Esophagus squamous epithelium (tissue), 5 donors: Measurements from ENCODE around the gene ANKRD17. TPM values are rescaled to one million over a fixed set of nuclear protein-coding genes. Genes with fewer than 3 reads are reported as not detected.

Source experiments
- DNase-seq: peaks from one replicate; lab custom pipeline; 2025; lab: John Stamatoyannopoulos, UW
- H3K27ac ChIP-seq, 4 donors: fragments of 200-600 bp; sonication (generic); one replicate each; pipeline ENCODE4 v1.5.1; 2016 to 2019; ENCODE audit warnings: mild to moderate bottlenecking in 1 of 4
- H3K27me3 ChIP-seq, 4 donors: fragments of 200-600 bp; sonication (generic); 1 replicate in 3 of 4; 2 replicates in 1 of 4; pipeline versions ENCODE4 v1.5.1 to v1.6.0; 2017 to 2021; ENCODE audit warnings: antibody characterized with exemption in 1 of 4
- H3K36me3 ChIP-seq, 3 donors: fragments of 200-600 bp; sonication (generic); one replicate each; pipeline ENCODE4 v1.5.1; 2016 to 2019
- H3K4me1 ChIP-seq, 3 donors: fragments of 200-600 bp; sonication (generic); one replicate each; pipeline ENCODE4 v1.5.1; 2017 to 2019
- H3K4me3 ChIP-seq, 4 donors: fragments of 200-600 bp; sonication (generic); 1 replicate in 3 of 4; 2 replicates in 1 of 4; pipeline ENCODE4 v1.5.1; 2016 to 2019; ENCODE audit warnings: mild to moderate bottlenecking in 2 of 4, moderate library complexity in 1 of 4
- H3K9me3 ChIP-seq, 3 donors: fragments of 200-600 bp; sonication (generic); one replicate each; pipeline ENCODE4 v1.5.1; 2016 to 2019
- CTCF ChIP-seq, 6 experiments: fragments of 450-650 bp in 4 of 6; fragments of 200-600 bp in 2 of 6; sonication (generic) in 2 of 6; IDR thresholded peaks; one replicate each; pipeline ENCODE4 v1.5.1; 2016 to 2019; ENCODE audit warnings: antibody characterized with exemption in 6 of 6, mild to moderate bottlenecking in 4 of 6, moderate library complexity in 4 of 6
- POLR2A ChIP-seq, 4 donors: fragments of 450-650 bp; IDR thresholded peaks; one replicate each; pipeline ENCODE4 v1.6.1; 2017; ENCODE audit warnings: antibody characterized with exemption in 4 of 4, mild to moderate bottlenecking in 4 of 4, moderate library complexity in 3 of 4
- WGBS, 2 donors: methylation state at CpG; one replicate each; pipeline ENCODE4 v1.1.5; 2018; 5-methylcytosine and 5-hydroxymethylcytosine counted together
- intact Hi-C: fragments of 100-400 bp; cut with DNase I; formaldehyde crosslinking; loops from one replicate; pipeline ENCODE4 v1.15.0; 2022
- total RNA-seq, 4 donors: library from RNA; depleted of rRNA; stranded (reverse); fragments of >200 nt; gene quantifications; one replicate each; pipeline ENCODE4 v1.1.0, GENCODE V29; 2016
- donor health status: DM: yes; HTN: yes; CAD: no.

ANKRD17 gene
- total RNA-seq, 4 donors from 2014 or later: 31.3 to 55.5 (median 47.5) TPM

- Histone ChIP-seq H3K4me3 (no peak overlapping the region), H3K4me1 (peaks cover 0 to 8% (median 4%) of the 10 kb centered on the region in 3 donors), H3K27ac (no peak overlapping the region), H3K9me3 (no peaks in the 10 kb centered on the region), H3K36me3 (peaks cover 5 to 93% (median 12%) of the 10 kb centered on the region in 3 donors), H3K27me3 (no peaks in the 10 kb centered on the region)
- no peak for DNase-seq
- WGBS, 2 donors: 36 to 52% methylated on average over 2 of the region's 2 CpGs
- TF ChIP-seq POLR2A (IDR thresholded peaks at IDR 0.05) (no peak), CTCF (IDR thresholded peaks at IDR 0.05) (no peak)
- intact Hi-C loops: loop anchor here (10.0 kb wide), 1 partner anchor 118 kb away; the partner anchor contains the start of gene ANKRD17
These were observed 121.5 kb downstream of the ANKRD17 start for GRCh38 chr4:73137121-73137520.

DNA sequence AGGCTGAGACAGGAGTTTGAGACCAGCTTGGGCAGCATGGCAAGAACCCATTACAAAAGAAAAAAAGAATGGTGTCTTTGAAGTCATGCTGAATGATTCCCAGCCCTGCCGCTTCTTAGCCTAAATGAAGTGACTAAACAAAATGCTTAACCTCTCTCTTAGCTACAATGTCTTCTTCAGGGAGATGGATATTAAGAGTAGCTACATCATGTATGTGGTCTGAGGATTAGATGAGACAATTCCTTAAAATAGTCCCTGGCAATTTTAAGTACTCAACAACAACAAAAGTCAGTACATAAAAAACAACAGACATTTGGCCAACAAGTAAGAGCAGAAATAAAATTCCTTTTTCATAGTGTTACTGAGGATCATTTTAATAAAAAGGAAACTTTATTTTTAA, 124.8 kb downstream of the ANKRD17 start:
- no peak overlapping the region for H3K4me3 ChIP-seq
- H3K36me3 ChIP-seq: peaks cover 3 to 93% (median 5%) of the 10 kb centered on the region in 3 donors
- no peak for TF ChIP-seq POLR2A (IDR thresholded peaks at IDR 0.05)
- TF ChIP-seq CTCF (IDR thresholded peaks at IDR 0.05): no peak
- WGBS, 2 donors: 100% methylated on average over 1 of the region's 1 CpG
- no peaks in the 10 kb centered on the region for H3K9me3 ChIP-seq
- DNase-seq: no peak
- H3K4me1 ChIP-seq: peaks cover 0 to 8% (median 4%) of the 10 kb centered on the region in 3 donors
- no peak overlapping the region for H3K27ac ChIP-seq
- no peaks in the 10 kb centered on the region for H3K27me3 ChIP-seq
- intact Hi-C loops: loop anchor here (10.0 kb wide), 1 partner anchor 121 kb away; the partner anchor contains the start of gene ANKRD17

DNA sequence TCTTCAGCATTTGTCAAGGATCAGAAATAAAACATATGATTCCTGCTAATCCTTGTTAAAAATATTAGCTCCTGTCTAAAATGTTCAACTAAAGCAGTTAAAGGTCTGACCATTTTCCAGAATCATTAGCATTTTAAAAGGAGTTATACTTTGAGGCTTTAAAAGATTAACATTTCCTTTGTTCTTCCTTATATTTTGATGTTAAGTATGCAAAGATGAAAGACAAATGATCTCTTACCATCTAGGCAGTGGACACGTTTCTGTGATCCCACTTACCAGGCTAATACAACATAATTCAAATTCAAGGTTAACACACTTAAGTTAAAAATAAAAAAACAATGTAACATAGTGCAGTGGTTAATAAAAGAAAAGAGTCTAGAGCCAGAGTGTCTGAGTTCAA, 127.3 kb downstream of the ANKRD17 start:
- intact Hi-C loops: loop anchor here (10.0 kb wide), 1 partner anchor 124 kb away; the partner anchor contains the start of gene ANKRD17
- no peak overlapping the region for H3K27ac ChIP-seq
- no peak for DNase-seq
- no peaks in the 10 kb centered on the region for H3K4me1 ChIP-seq
- H3K36me3 ChIP-seq: peaks cover 3 to 90% (median 5%) of the 10 kb centered on the region in 3 donors
- TF ChIP-seq CTCF (IDR thresholded peaks at IDR 0.05): no peak
- no peak for TF ChIP-seq POLR2A (IDR thresholded peaks at IDR 0.05)
- WGBS, 2 donors: 69 to 71% methylated on average over 1 of the region's 1 CpG
- H3K4me3 ChIP-seq: no peak overlapping the region
- H3K27me3 ChIP-seq: no peaks in the 10 kb centered on the region
- H3K9me3 ChIP-seq: no peaks in the 10 kb centered on the region

GRCh38 chr4:73129319-73129718, 129.3 kb downstream of the ANKRD17 start:
- Histone ChIP-seq H3K27me3 (no peaks in the 10 kb centered on the region), H3K9me3 (no peaks in the 10 kb centered on the region), H3K4me3 (no peak overlapping the region), H3K27ac (no peak overlapping the region), H3K4me1 (no peaks in the 10 kb centered on the region), H3K36me3 (peaks cover 2 to 90% (median 5%) of the 10 kb centered on the region in 3 donors)
- intact Hi-C loops: no loop called here
- 94 to 95% methylated on average over 1 of the region's 1 CpG for WGBS, 2 donors
- TF ChIP-seq POLR2A (IDR thresholded peaks at IDR 0.05) (no peak), CTCF (IDR thresholded peaks at IDR 0.05) (no peak)
- DNase-seq: no peak

DNA sequence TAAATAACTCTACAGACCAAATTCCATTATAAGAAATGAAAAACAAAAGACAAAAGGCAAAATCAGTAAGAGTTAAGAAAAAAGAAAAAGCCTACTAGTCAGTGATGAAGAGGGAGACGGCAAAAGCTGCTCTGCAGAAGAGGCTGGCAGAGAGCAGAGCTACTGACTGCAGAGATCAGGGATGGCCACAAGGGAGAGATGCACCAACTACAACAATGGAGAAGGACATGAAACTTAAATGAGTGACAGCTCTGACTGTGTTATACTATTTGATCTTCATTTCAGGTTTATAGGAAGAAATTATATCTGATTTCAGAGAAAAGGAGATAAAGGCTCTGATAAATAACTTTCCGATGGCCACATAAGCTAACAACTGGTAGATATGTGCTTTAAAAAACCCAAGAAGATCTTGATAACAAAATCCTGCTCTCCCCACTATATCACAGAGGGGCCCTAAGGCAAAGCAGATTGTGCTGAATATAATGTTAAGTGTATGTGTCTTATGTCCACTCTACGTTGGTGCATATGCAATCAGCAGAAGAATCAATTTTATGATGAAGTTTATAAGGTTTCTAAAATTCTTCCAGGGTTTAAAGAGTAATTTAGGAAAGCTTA, 130.7 kb downstream of the ANKRD17 start:
- no peak overlapping the region for H3K4me3 ChIP-seq
- DNase-seq: no peak
- H3K36me3 ChIP-seq: peaks cover 0 to 90% (median 11%) of the 10 kb centered on the region in 3 donors
- intact Hi-C loops: no loop called here
- H3K27ac ChIP-seq: no peak overlapping the region
- TF ChIP-seq CTCF (IDR thresholded peaks at IDR 0.05) (peak in 3 of 6 experiments; percentile 12 to 39 (median 18)), POLR2A (IDR thresholded peaks at IDR 0.05) (no peak)
- H3K27me3 ChIP-seq: no peaks in the 10 kb centered on the region
- no peaks in the 10 kb centered on the region for H3K9me3 ChIP-seq
- WGBS, 2 donors: 84 to 87% methylated on average over 3 of the region's 3 CpGs
- no peaks in the 10 kb centered on the region for H3K4me1 ChIP-seq
